Measurements from ENCODE around the gene TM4SF18.

The TM4SF18 gene

DNA sequence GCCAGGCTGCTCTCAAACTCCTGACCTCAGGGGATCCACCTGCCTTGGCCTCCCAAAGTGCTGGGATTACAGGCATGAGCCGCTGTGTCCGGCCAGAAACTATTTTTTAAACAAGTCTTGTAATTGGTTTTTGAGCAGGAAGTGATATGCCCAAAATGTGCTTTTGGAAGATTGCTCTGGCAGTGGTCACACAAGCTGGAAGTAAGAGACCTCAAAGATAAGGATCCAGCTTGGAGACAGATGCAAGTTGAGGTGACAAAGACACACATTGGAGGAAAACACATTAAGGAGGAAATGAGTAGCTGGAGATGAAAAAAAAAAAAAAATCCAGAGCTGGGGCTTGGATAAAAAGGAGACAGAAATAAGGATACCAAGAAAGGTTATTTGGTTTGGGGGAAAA lies 6.3 kb downstream of the TM4SF18 start:
- Mint-ChIP-seq H3K27ac (no peak overlapping the region), H3K9me3 (no peaks in the 10 kb centered on the region), H3K36me3 (ENCODE audit: low read depth) (no peaks in the 10 kb centered on the region), H3K27me3 (ENCODE audit: low read depth) (peaks cover 23% of the 10 kb centered on the region), H3K4me3 (no peak overlapping the region), H3K4me1 (ENCODE audit: low read depth) (no peaks in the 10 kb centered on the region)
- DNase-seq (ENCODE audit: low spot score): no peak

- Mint-ChIP-seq H3K9me3 (no peaks in the 10 kb centered on the region), H3K36me3 (ENCODE audit: low read depth) (no peaks in the 10 kb centered on the region), H3K27me3 (ENCODE audit: low read depth) (peaks cover 28% of the 10 kb centered on the region), H3K4me3 (no peak overlapping the region), H3K27ac (no peak overlapping the region), H3K4me1 (ENCODE audit: low read depth) (no peaks in the 10 kb centered on the region)
- DNase-seq (ENCODE audit: low spot score): no peak
Measured at GRCh38 chr3:149325581-149325980, 7.9 kb downstream of the TM4SF18 start.

- Mint-ChIP-seq H3K4me3 (no peak overlapping the region), H3K9me3 (no peaks in the 10 kb centered on the region), H3K27ac (no peak overlapping the region), H3K4me1 (ENCODE audit: low read depth) (no peaks in the 10 kb centered on the region), H3K36me3 (ENCODE audit: low read depth) (no peaks in the 10 kb centered on the region), H3K27me3 (ENCODE audit: low read depth) (peaks cover 20% of the 10 kb centered on the region)
- DNase-seq (ENCODE audit: low spot score): no peak
Measured at GRCh38 chr3:149324332-149324731, 9.1 kb downstream of the TM4SF18 start.

- Mint-ChIP-seq H3K27me3 (ENCODE audit: low read depth) (peaks cover 11% of the 10 kb centered on the region), H3K4me1 (ENCODE audit: low read depth) (no peaks in the 10 kb centered on the region), H3K9me3 (no peaks in the 10 kb centered on the region), H3K36me3 (ENCODE audit: low read depth) (no peaks in the 10 kb centered on the region), H3K4me3 (no peak overlapping the region), H3K27ac (no peak overlapping the region)
- no peak for DNase-seq (ENCODE audit: low spot score)
Measured at GRCh38 chr3:149321640-149322039, 11.8 kb downstream of the TM4SF18 start.

DNA sequence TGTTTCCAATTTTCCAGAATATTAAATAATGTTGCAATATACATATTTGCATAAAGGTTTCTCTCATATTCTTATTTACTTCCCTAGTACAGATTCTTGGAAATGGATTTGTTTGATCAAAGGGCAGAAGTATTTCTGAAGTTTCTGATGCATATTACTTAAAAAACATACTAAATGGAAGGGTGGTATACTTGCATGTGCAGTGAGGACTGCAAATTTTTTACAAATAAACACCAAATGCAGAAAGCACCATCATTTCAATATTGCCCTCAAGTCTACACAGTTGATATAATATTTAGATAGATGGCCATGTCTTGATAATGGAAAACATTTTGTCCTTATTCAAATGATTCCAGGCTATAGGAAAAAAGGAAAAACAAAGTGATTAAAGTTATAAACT lies 12.3 kb downstream of the TM4SF18 start:
- Mint-ChIP-seq H3K36me3 (ENCODE audit: low read depth) (no peaks in the 10 kb centered on the region), H3K4me3 (no peak overlapping the region), H3K4me1 (ENCODE audit: low read depth) (no peaks in the 10 kb centered on the region), H3K27ac (no peak overlapping the region), H3K9me3 (no peaks in the 10 kb centered on the region), H3K27me3 (ENCODE audit: low read depth) (peaks cover 10% of the 10 kb centered on the region)
- DNase-seq (ENCODE audit: low spot score): no peak

DNA sequence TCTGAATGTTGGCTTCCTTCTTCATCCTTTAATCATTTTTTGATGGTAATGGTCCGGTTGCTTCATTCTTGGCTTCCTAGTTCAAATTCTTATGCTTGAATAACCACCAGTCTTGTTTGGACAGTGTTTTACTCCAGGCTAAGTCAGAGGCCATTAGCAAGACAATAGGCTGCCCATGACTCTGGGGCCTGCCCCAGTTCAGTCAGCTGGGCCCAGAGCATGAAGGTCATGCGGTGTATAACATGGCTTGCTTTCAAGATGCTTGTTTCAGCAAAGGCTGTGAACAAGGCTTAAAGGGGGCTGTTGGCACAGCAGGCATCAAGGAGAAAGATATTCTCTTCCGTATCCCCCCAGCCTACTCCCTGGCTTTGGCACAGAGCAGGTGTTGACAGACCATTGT lies 13.7 kb downstream of the TM4SF18 start:
- peaks cover 11% of the 10 kb centered on the region for H3K27me3 Mint-ChIP-seq (ENCODE audit: low read depth)
- no peak overlapping the region for H3K27ac Mint-ChIP-seq
- no peak overlapping the region for H3K4me3 Mint-ChIP-seq
- H3K9me3 Mint-ChIP-seq: no peaks in the 10 kb centered on the region
- H3K36me3 Mint-ChIP-seq (ENCODE audit: low read depth): no peaks in the 10 kb centered on the region
- H3K4me1 Mint-ChIP-seq (ENCODE audit: low read depth): no peaks in the 10 kb centered on the region
- no peak for DNase-seq (ENCODE audit: low spot score)

- no peak for DNase-seq (ENCODE audit: low spot score)
- H3K9me3 Mint-ChIP-seq: no peaks in the 10 kb centered on the region
- H3K4me3 Mint-ChIP-seq: no peak overlapping the region
- H3K4me1 Mint-ChIP-seq (ENCODE audit: low read depth): no peaks in the 10 kb centered on the region
- no peak overlapping the region for H3K27ac Mint-ChIP-seq
- no peaks in the 10 kb centered on the region for H3K36me3 Mint-ChIP-seq (ENCODE audit: low read depth)
- H3K27me3 Mint-ChIP-seq (ENCODE audit: low read depth): peaks cover 31% of the 10 kb centered on the region
Measured at GRCh38 chr3:149317072-149317471, 16.4 kb downstream of the TM4SF18 start.

GRCh38 chr3:149316437-149316836 lies 17.0 kb downstream of the TM4SF18 start:
- DNase-seq (ENCODE audit: low spot score): no peak
- Mint-ChIP-seq H3K4me1 (ENCODE audit: low read depth) (no peaks in the 10 kb centered on the region), H3K4me3 (no peak overlapping the region), H3K27me3 (ENCODE audit: low read depth) (peaks cover 31% of the 10 kb centered on the region), H3K36me3 (ENCODE audit: low read depth) (no peaks in the 10 kb centered on the region), H3K27ac (no peak overlapping the region), H3K9me3 (no peaks in the 10 kb centered on the region)

DNA sequence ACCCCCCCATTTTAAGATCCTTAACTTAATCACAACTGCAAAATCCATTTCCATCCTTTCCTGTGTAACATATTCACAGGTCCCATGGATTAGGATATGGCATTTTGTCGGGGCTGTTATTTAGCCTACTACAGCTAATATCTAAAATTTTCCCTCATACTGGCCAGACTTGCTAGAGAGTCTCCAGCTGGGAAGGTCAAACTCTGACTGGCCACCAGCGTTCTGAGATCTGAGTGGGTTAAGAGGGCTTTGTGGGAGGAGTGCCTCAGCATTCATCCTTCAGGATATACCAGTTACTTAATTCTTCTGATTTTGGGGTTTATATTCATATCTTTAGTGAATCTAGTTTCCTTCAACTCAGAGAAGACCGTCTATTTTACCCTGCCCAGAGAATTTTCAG lies 17.7 kb downstream of the TM4SF18 start:
- H3K27ac Mint-ChIP-seq: no peak overlapping the region
- DNase-seq (ENCODE audit: low spot score): no peak
- peaks cover 33% of the 10 kb centered on the region for H3K27me3 Mint-ChIP-seq (ENCODE audit: low read depth)
- no peaks in the 10 kb centered on the region for H3K9me3 Mint-ChIP-seq
- no peak overlapping the region for H3K4me3 Mint-ChIP-seq
- no peaks in the 10 kb centered on the region for H3K36me3 Mint-ChIP-seq (ENCODE audit: low read depth)
- H3K4me1 Mint-ChIP-seq (ENCODE audit: low read depth): no peaks in the 10 kb centered on the region

DNA sequence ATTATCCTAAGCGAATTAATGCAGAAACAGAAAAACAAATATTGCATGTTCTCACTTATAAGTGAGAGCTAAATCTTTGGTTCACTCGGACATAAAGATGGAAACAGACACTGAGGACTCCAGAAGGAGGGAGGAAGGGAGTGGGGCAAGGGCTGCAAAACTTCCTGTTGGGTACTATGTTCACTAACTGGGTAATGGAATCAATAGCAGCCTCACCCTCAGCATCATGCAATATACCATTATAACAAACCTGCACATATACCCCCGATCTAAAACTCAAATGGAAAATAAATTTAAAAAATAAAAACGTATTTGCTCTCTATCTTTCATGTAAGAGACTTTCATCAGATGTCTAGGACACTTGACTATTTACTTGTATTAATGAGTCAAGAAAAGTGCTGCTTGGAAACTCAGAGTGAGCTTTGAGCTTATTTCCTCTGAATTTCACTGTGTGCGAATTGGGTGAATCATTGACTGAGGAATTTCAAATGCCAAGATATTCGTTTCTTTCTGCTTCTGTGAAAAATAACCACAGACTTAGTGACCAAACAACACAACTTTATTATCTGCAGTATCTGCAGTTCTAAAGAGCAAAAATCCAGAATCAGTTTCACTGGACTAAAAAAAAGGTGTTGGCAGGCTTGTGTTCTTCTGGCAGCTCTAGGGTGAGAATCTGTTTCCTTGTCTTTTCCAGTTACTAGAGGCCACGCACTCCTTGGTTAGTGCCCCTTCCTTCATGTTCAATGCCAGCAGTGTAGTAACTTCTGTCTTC lies 18.4 kb downstream of the TM4SF18 start:
- H3K27ac Mint-ChIP-seq: no peak overlapping the region
- no peak overlapping the region for H3K4me3 Mint-ChIP-seq
- DNase-seq (ENCODE audit: low spot score): no peak
- H3K27me3 Mint-ChIP-seq (ENCODE audit: low read depth): peaks cover 36% of the 10 kb centered on the region
- no peaks in the 10 kb centered on the region for H3K9me3 Mint-ChIP-seq
- no peaks in the 10 kb centered on the region for H3K36me3 Mint-ChIP-seq (ENCODE audit: low read depth)
- no peaks in the 10 kb centered on the region for H3K4me1 Mint-ChIP-seq (ENCODE audit: low read depth)

DNA sequence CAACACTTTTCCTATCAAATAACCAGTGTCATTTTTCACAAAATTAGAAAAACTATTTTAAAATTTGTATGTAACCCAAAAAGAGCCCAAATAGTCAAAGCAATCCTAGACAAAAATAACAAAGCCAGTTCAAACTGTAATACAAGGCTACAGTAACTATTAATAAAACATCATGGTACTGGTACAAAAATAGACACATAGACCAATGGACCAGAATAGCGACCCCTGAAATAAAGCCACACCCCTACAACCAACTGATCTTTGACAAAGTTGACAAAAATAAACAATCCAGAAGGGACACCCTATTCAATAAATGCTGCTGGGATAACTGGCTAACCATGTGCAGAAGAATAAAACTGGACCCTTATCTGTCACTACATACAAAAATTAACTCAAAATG lies 19.9 kb downstream of the TM4SF18 start:
- H3K4me3 Mint-ChIP-seq: no peak overlapping the region
- no peak for DNase-seq (ENCODE audit: low spot score)
- no peaks in the 10 kb centered on the region for H3K9me3 Mint-ChIP-seq
- H3K4me1 Mint-ChIP-seq (ENCODE audit: low read depth): no peaks in the 10 kb centered on the region
- H3K36me3 Mint-ChIP-seq (ENCODE audit: low read depth): no peaks in the 10 kb centered on the region
- H3K27ac Mint-ChIP-seq: no peak overlapping the region
- peaks cover 36% of the 10 kb centered on the region for H3K27me3 Mint-ChIP-seq (ENCODE audit: low read depth)

DNA sequence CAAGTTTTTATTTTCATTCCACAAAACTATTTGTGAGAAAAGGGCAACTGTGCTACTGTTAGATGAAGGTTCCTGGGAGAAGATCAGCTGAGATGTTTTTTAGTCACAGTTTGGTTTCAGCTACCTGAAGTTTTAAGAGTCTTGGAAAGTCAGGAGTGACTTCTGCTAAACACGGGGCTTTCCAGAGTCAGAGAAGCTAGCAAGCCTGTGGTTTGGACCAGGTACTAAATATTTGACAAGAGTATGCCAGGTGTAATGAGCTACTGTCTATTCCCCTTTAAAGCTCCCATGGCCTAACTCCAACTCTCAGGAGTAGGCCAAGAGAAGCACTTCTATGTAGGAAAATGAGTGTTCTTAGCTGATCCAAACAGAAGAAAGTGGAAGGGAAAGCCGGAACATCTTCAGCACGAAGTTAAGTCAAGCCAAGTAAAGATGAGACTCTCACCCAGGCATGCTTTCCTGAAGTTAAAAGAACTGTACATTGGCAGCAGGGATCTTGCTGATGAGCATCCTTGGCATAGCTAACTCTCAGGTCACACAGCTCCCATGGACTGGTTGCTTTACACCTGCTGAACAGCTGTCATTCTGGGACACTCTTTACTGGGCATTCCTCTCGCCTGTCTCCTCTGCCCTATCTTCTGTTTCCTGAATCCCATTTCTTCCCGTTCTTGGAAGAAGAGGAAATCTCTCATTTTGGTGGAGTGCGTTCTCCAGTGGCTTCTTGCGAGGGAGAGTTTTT lies 22.5 kb downstream of the TM4SF18 start:
- Mint-ChIP-seq H3K9me3 (no peaks in the 10 kb centered on the region), H3K27me3 (ENCODE audit: low read depth) (peaks cover 38% of the 10 kb centered on the region), H3K4me3 (no peak overlapping the region), H3K27ac (no peak overlapping the region), H3K36me3 (ENCODE audit: low read depth) (no peaks in the 10 kb centered on the region), H3K4me1 (ENCODE audit: low read depth) (no peaks in the 10 kb centered on the region)
- DNase-seq (ENCODE audit: low spot score): no peak

GRCh38 chr3:149307435-149307783 lies 26.0 kb downstream of the TM4SF18 start:
- no peak for DNase-seq (ENCODE audit: low spot score)
- H3K9me3 Mint-ChIP-seq: no peaks in the 10 kb centered on the region
- peaks cover 45% of the 10 kb centered on the region for H3K27me3 Mint-ChIP-seq (ENCODE audit: low read depth)
- H3K36me3 Mint-ChIP-seq (ENCODE audit: low read depth): no peaks in the 10 kb centered on the region
- no peak overlapping the region for H3K4me3 Mint-ChIP-seq
- no peaks in the 10 kb centered on the region for H3K4me1 Mint-ChIP-seq (ENCODE audit: low read depth)
- no peak overlapping the region for H3K27ac Mint-ChIP-seq

- H3K9me3 Mint-ChIP-seq: no peaks in the 10 kb centered on the region
- H3K4me1 Mint-ChIP-seq (ENCODE audit: low read depth): no peaks in the 10 kb centered on the region
- H3K27me3 Mint-ChIP-seq (ENCODE audit: low read depth): peaks cover 45% of the 10 kb centered on the region
- no peak overlapping the region for H3K27ac Mint-ChIP-seq
- DNase-seq (ENCODE audit: low spot score): no peak
- H3K4me3 Mint-ChIP-seq: no peak overlapping the region
- no peaks in the 10 kb centered on the region for H3K36me3 Mint-ChIP-seq (ENCODE audit: low read depth)
Measured at GRCh38 chr3:149306751-149307434, 26.5 kb downstream of the TM4SF18 start.
